Keratinocyte (primary cell): ENCODE measurements around the gene ALK. TPM values are rescaled to one million over a fixed set of nuclear protein-coding genes. Genes with fewer than 3 reads are reported as not detected.

ENCODE experiments used
- DNase-seq: peaks from one replicate; pipeline ENCODE4 v3.0.0-alpha.2; 2011; ENCODE audit warnings: low read depth, missing footprints, low spot score
- FAIRE-seq: peaks from 2 replicates; lab custom pipeline; 2011; peaks lifted over from hg19 to GRCh38; lab: Jason Lieb, UNC
- H2AFZ ChIP-seq: 2 replicates; pipeline ENCODE4 v1.6.0; 2012; ENCODE audit warnings: low read length, control low read depth, inconsistent platforms; ENCODE audit not compliant: control insufficient read depth
- H3K27ac ChIP-seq: 2 replicates; pipeline ENCODE4 v1.5.1; 2011; ENCODE audit warnings: low read length; ENCODE audit not compliant: control insufficient read depth, insufficient read depth
- H3K27me3 ChIP-seq: 3 replicates; pipeline ENCODE4 v1.6.0; 2011; ENCODE audit warnings: low read length; ENCODE audit not compliant: control insufficient read depth, insufficient read depth; ENCODE audit errors: extremely low read depth
- H3K36me3 ChIP-seq, 2 experiments: 2 replicates in 1 of 2; 3 replicates in 1 of 2; pipeline ENCODE4 v1.5.1; 2011; ENCODE audit warnings: low read length in 2 of 2, mild to moderate bottlenecking in 1 of 2; ENCODE audit not compliant: control insufficient read depth in 2 of 2, insufficient read depth in 2 of 2; ENCODE audit errors: extremely low read depth in 1 of 2
- H3K4me1 ChIP-seq: 3 replicates; pipeline ENCODE4 v1.5.1; 2011; ENCODE audit warnings: low read length; ENCODE audit not compliant: control insufficient read depth, insufficient read depth; ENCODE audit errors: extremely low read depth
- H3K4me2 ChIP-seq: 3 replicates; pipeline ENCODE4 v1.6.0; 2011; ENCODE audit warnings: low read depth, low read length; ENCODE audit not compliant: control insufficient read depth, insufficient read depth; ENCODE audit errors: extremely low read depth
- H3K4me3 ChIP-seq, 3 experiments: fragments of 200-600 bp in 1 of 3; sonication (generic) in 1 of 3; 2 replicates in 2 of 3; 3 replicates in 1 of 3; pipeline ENCODE4 v1.5.1; 2011 to 2016; ENCODE audit warnings: low read length in 3 of 3, mild to moderate bottlenecking in 3 of 3, control low read depth in 2 of 3, inconsistent platforms in 1 of 3, low read depth in 1 of 3, mixed read lengths in 1 of 3, mixed run types in 1 of 3, moderate library complexity in 1 of 3; ENCODE audit not compliant: control insufficient read depth in 2 of 3, insufficient read depth in 2 of 3; ENCODE audit errors: extremely low read depth in 1 of 3
- H3K79me2 ChIP-seq: 2 replicates; pipeline ENCODE4 v1.6.0; 2012; ENCODE audit warnings: low read length; ENCODE audit not compliant: control insufficient read depth, insufficient read depth
- H3K9ac ChIP-seq: 3 replicates; pipeline ENCODE4 v1.6.0; 2011; ENCODE audit warnings: low read length; ENCODE audit not compliant: control insufficient read depth, insufficient read depth; ENCODE audit errors: extremely low read depth
- H3K9me1 ChIP-seq: 3 replicates; pipeline ENCODE4 v1.6.0; 2011; ENCODE audit warnings: low read length; ENCODE audit not compliant: control insufficient read depth, insufficient read depth; ENCODE audit errors: extremely low read depth
- H3K9me3 ChIP-seq: 2 replicates; pipeline ENCODE4 v1.5.1; 2012; ENCODE audit warnings: low read depth, low read length; ENCODE audit not compliant: control insufficient read depth
- H4K20me1 ChIP-seq: 3 replicates; pipeline ENCODE4 v1.6.0; 2011; ENCODE audit warnings: low read length; ENCODE audit not compliant: control insufficient read depth, insufficient read depth; ENCODE audit errors: extremely low read depth
- EZH2 ChIP-seq: IDR thresholded peaks from one replicate; pipeline ENCODE4 v1.6.1; 2012; ENCODE audit warnings: inconsistent platforms, mild to moderate bottlenecking, low read length, moderate library complexity
- dilution Hi-C: fragments of 300-500 bp; cut with MboI; formaldehyde crosslinking; loops from one replicate; pipeline ENCODE4 v1.7.0; 2020; ENCODE audit warnings: low sequenced_read_pairs; ENCODE audit not compliant: extremely low pct_ligation_motif_present
- polyA plus RNA-seq, 5 experiments: library from polyadenylated mRNA; depleted of rRNA in 3 of 5; stranded (reverse) in 3 of 5; stranded (forward) in 1 of 5; unstranded in 1 of 5; fragments of >200 nt; gene quantifications; 1 replicate in 1 of 5; 2 replicates in 3 of 5; 3 replicates in 1 of 5; pipeline versions ENCODE4 v1.2.1 to v1.2.3, GENCODE V29; 2011 to 2012; ENCODE audit warnings: missing spikeins in 2 of 5, low read depth in 1 of 5, low replicate concordance in 1 of 5
- TF ChIP-seq, protein P1 (sequence below), 3 experiments: IDR thresholded peaks in 1 of 3; conservative IDR thresholded peaks in 1 of 3; optimal IDR thresholded peaks in 1 of 3; 2 replicates in 2 of 3; 3 replicates in 1 of 3; pipeline versions ENCODE3 to v1.5.1; 2011; ENCODE audit warnings: low read length in 3 of 3, mild to moderate bottlenecking in 3 of 3, moderate library complexity in 2 of 3, control low read depth in 1 of 3, inconsistent platforms in 1 of 3; ENCODE audit not compliant: insufficient read depth in 2 of 3; ENCODE audit errors: extremely low read depth in 1 of 3

ALK gene
- polyA plus RNA-seq, 1 donor (not counting 4 experiments of a cell fraction or from before 2014, with no cell fraction given): not detected

GRCh38 chr2:29147963-29148362 lies 773.4 kb downstream of the ALK start:
- H3K9ac ChIP-seq: no peak overlapping the region
- TF ChIP-seq, protein P1, sequence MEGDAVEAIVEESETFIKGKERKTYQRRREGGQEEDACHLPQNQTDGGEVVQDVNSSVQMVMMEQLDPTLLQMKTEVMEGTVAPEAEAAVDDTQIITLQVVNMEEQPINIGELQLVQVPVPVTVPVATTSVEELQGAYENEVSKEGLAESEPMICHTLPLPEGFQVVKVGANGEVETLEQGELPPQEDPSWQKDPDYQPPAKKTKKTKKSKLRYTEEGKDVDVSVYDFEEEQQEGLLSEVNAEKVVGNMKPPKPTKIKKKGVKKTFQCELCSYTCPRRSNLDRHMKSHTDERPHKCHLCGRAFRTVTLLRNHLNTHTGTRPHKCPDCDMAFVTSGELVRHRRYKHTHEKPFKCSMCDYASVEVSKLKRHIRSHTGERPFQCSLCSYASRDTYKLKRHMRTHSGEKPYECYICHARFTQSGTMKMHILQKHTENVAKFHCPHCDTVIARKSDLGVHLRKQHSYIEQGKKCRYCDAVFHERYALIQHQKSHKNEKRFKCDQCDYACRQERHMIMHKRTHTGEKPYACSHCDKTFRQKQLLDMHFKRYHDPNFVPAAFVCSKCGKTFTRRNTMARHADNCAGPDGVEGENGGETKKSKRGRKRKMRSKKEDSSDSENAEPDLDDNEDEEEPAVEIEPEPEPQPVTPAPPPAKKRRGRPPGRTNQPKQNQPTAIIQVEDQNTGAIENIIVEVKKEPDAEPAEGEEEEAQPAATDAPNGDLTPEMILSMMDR (optimal IDR thresholded peaks at IDR 0.05 in 1 of 3, IDR thresholded peaks at IDR 0.05 in 1 of 3, conservative IDR thresholded peaks at IDR 0.05 in 1 of 3; ENCODE audit: extremely low read depth in 1 of 3, insufficient read depth in 2 of 3, low read length in 3 of 3): no peak
- no peak for TF ChIP-seq EZH2
- H3K27me3 ChIP-seq: no peaks in the 10 kb centered on the region
- no peaks in the 10 kb centered on the region for H3K4me1 ChIP-seq
- no peak overlapping the region for H3K4me2 ChIP-seq
- DNase-seq (no peak), FAIRE-seq (no peak)
- H3K36me3 ChIP-seq: peaks cover 10 to 13% of the 10 kb centered on the region in 2 experiments
- no peaks in the 10 kb centered on the region for H3K9me3 ChIP-seq
- H3K9me1 ChIP-seq: peaks cover 2% of the 10 kb centered on the region
- no peak overlapping the region for H3K4me3 ChIP-seq
- no peaks in the 10 kb centered on the region for H4K20me1 ChIP-seq
- no peak overlapping the region for H2AFZ ChIP-seq
- no peaks in the 10 kb centered on the region for H3K79me2 ChIP-seq
- dilution Hi-C loops: no loop called here
- no peak overlapping the region for H3K27ac ChIP-seq

DNA sequence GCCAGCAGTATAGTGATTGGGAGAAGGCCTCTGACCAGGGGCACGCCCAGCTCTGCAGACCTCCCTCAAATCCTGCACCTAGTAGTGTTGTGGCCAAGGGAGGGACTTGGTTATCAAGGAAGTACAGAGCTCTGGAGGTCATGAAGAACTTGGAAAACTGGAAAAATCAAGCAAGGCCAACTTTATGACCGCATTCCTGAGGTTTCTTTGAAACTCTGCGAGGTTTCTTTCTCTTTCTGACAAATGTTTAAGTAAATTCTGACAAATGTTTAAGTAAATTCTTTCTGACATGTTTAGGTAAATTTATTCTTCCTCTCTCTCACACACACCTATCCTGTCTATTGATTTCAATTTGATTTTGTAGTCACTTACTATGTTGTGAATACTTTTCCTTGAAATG lies 775.2 kb downstream of the ALK start:
- no peaks in the 10 kb centered on the region for H3K9me3 ChIP-seq
- H3K9ac ChIP-seq: no peak overlapping the region
- H3K79me2 ChIP-seq: peaks cover 3% of the 10 kb centered on the region
- no peak for TF ChIP-seq EZH2
- H3K36me3 ChIP-seq: peaks cover 10 to 14% of the 10 kb centered on the region in 2 experiments
- H4K20me1 ChIP-seq: no peaks in the 10 kb centered on the region
- H3K9me1 ChIP-seq: peaks cover 2% of the 10 kb centered on the region
- H2AFZ ChIP-seq: no peak overlapping the region
- dilution Hi-C loops: no loop called here
- FAIRE-seq (no peak), DNase-seq (no peak)
- H3K4me2 ChIP-seq: no peak overlapping the region
- no peak overlapping the region for H3K4me3 ChIP-seq
- no peaks in the 10 kb centered on the region for H3K27me3 ChIP-seq
- no peak overlapping the region for H3K27ac ChIP-seq
- no peaks in the 10 kb centered on the region for H3K4me1 ChIP-seq

DNA sequence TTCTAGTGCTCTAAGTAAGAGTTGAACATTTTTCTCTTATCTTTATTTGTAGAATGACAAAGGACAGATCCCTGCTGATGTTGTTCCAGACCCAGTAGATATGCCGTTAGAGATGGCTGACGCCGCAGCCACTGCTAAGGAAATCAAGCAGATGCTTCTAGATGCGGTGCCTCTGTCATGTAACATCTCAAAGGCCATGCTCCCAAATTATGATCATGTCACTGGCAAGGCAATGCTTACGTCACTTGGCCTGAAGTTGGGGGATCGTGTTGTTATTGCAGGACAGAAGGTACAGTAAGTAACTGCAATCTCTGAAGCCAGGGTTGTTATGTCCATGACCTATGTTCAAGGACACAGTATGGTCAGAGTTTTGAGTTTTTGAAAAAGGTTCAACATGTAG lies 777.7 kb downstream of the ALK start:
- no peaks in the 10 kb centered on the region for H3K27me3 ChIP-seq
- no peak for FAIRE-seq
- TF ChIP-seq, protein P1 (optimal IDR thresholded peaks at IDR 0.05 in 1 of 3, IDR thresholded peaks at IDR 0.05 in 1 of 3, conservative IDR thresholded peaks at IDR 0.05 in 1 of 3; ENCODE audit: extremely low read depth in 1 of 3, insufficient read depth in 2 of 3, low read length in 3 of 3): no peak
- TF ChIP-seq EZH2: no peak
- H3K36me3 ChIP-seq: peaks cover 5 to 14% of the 10 kb centered on the region in 2 experiments
- no peak overlapping the region for H3K4me2 ChIP-seq
- H3K9me1 ChIP-seq: peaks cover 2% of the 10 kb centered on the region
- no peaks in the 10 kb centered on the region for H4K20me1 ChIP-seq
- no peak overlapping the region for H2AFZ ChIP-seq
- no peaks in the 10 kb centered on the region for H3K4me1 ChIP-seq
- H3K79me2 ChIP-seq: peaks cover 11% of the 10 kb centered on the region
- H3K9me3 ChIP-seq: no peaks in the 10 kb centered on the region
- dilution Hi-C loops: no loop called here
- H3K27ac ChIP-seq: no peak overlapping the region
- DNase-seq: no peak
- no peak overlapping the region for H3K4me3 ChIP-seq
- no peak overlapping the region for H3K9ac ChIP-seq
